Epithelial cell of proximal tubule (primary cell): Measurements from ENCODE around the gene CYBRD1. TPM values are rescaled to one million over a fixed set of nuclear protein-coding genes. Genes with fewer than 3 reads are reported as not detected.

ENCODE experiments used
- DNase-seq: peaks from one replicate; pipeline ENCODE4 v3.0.0-alpha.2; 2011; ENCODE audit warnings: low read depth
- H3K4me3 ChIP-seq: 2 replicates; pipeline ENCODE4 v1.5.1; 2011; ENCODE audit warnings: low read depth, mild to moderate bottlenecking, low read length
- CTCF ChIP-seq: conservative IDR thresholded peaks from 2 replicates; pipeline ENCODE4 v1.5.1; 2012; ENCODE audit warnings: low read depth, mild to moderate bottlenecking, low read length
- total RNA-seq: library from RNA; depleted of rRNA; stranded (reverse); fragments of >200 nt; gene quantifications from 2 replicates; pipeline ENCODE4 v1.2.3, GENCODE V29; 2015

CYBRD1 gene
- total RNA-seq, 1 donor from 2014 or later = 5.1 TPM

- H3K4me3 ChIP-seq = no peak overlapping the region
- DNase-seq = no peak
- TF ChIP-seq CTCF = no peak
Observed at GRCh38 chr2:171482877-171483276, 39.4 kb upstream of the CYBRD1 start.

- no peak overlapping the region for H3K4me3 ChIP-seq
- TF ChIP-seq CTCF = no peak
- no peak for DNase-seq
Observed at GRCh38 chr2:171483793-171484192, 38.5 kb upstream of the CYBRD1 start.

GRCh38 chr2:171485116-171485515 lies 37.2 kb upstream of the CYBRD1 start:
- DNase-seq = no peak
- no peak for TF ChIP-seq CTCF

GRCh38 chr2:171487201-171487600 lies 35.1 kb upstream of the CYBRD1 start:
- no peak for DNase-seq
- no peak for TF ChIP-seq CTCF
- H3K4me3 ChIP-seq = no peak overlapping the region

More at GRCh38 chr2:171485116-171485515, 37.2 kb upstream of the CYBRD1 start:
- no peak overlapping the region for H3K4me3 ChIP-seq

- no peak for DNase-seq
- H3K4me3 ChIP-seq = no peak overlapping the region
- no peak for TF ChIP-seq CTCF
Observed at GRCh38 chr2:171487803-171488259, 34.4 kb upstream of the CYBRD1 start.

- H3K4me3 ChIP-seq = no peak overlapping the region
- no peak for TF ChIP-seq CTCF
- no peak for DNase-seq
Observed at GRCh38 chr2:171490577-171490976, 31.7 kb upstream of the CYBRD1 start.

GRCh38 chr2:171491292-171491691 lies 31.0 kb upstream of the CYBRD1 start:
- no peak for TF ChIP-seq CTCF
- no peak for DNase-seq
- H3K4me3 ChIP-seq = no peak overlapping the region
